Thyroid gland (tissue), 4 donors: Measurements from ENCODE around the gene ABLIM1.

Source experiments
- CTCF ChIP-seq, 6 experiments: fragments of 200-600 bp in 3 of 6; fragments of 450-650 bp in 3 of 6; sonication (generic) in 3 of 6; IDR thresholded peaks; one replicate each; pipeline ENCODE4 v1.5.1; 2016 to 2019; ENCODE audit warnings: antibody characterized with exemption in 6 of 6, mild to moderate bottlenecking in 2 of 6, inconsistent platforms in 1 of 6, moderate library complexity in 1 of 6
- POLR2A ChIP-seq, 2 donors: fragments of 450-650 bp; IDR thresholded peaks; one replicate each; pipeline ENCODE4 v1.6.1; 2017; ENCODE audit warnings: antibody characterized with exemption in 2 of 2, mild to moderate bottlenecking in 2 of 2, moderate library complexity in 1 of 2

GRCh38 chr10:114561008-114561523, 97.0 kb downstream of the ABLIM1 start:
- TF ChIP-seq CTCF (IDR thresholded peaks at IDR 0.05) (no peak), POLR2A (IDR thresholded peaks at IDR 0.05) (no peak)
